ENCODE results near the gene GPR107. TPM values are rescaled to one million over a fixed set of nuclear protein-coding genes. Genes with fewer than 3 reads are reported as not detected.

GPR107 gene
- polyA plus RNA-seq, 3 donors: 6.0 to 22.6 (median 6.0) TPM

GRCh38 chr9:130120832-130121231 lies 67.1 kb downstream of the GPR107 start:
- H3K36me3 ChIP-seq (replicated peaks in 1 of 2; ENCODE audit: control insufficient read depth in 1 of 2, insufficient read depth in 2 of 2, low read length in 2 of 2): peaks cover 59 to 92% of the 10 kb centered on the region in 2 donors
- no peak overlapping the region for H3K27ac ChIP-seq (ENCODE audit: low read depth in 1 of 2, low read length in 2 of 2)
- Mint-ChIP-seq H3K4me3 (no peak overlapping the region), H3K27ac (peak overlapping the region in 2 of 7 donors; percentile 29 to 57), H3K9me3 (no peaks in the 10 kb centered on the region), H3K27me3 (ENCODE audit: low read depth in 3 of 3) (peaks cover 0 to 4% (median 2%) of the 10 kb centered on the region in 3 donors), H3K4me1 (no peaks in the 10 kb centered on the region), H3K36me3 (peaks cover 76 to 94% of the 10 kb centered on the region in 2 donors)
- no peak overlapping the region for H2AFZ ChIP-seq (ENCODE audit: insufficient read depth, low read depth, low read length, poor library complexity, severe bottlenecking)
- intact Hi-C loops (cut with micrococcal nuclease): no loop called here
- H3K27me3 ChIP-seq (ENCODE audit: control insufficient read depth in 2 of 2, insufficient read depth in 2 of 2, low read length in 2 of 2): no peaks in the 10 kb centered on the region
- WGBS (ENCODE audit: insufficient coverage): 84% methylated on average over 7 of the region's 9 CpGs
- H3K79me2 ChIP-seq (ENCODE audit: insufficient read depth, low read length): no peaks in the 10 kb centered on the region
- DNase-seq: no peak
- H3K9ac ChIP-seq (ENCODE audit: insufficient read depth, low read length, poor library complexity, severe bottlenecking): no peak overlapping the region
- H3K4me3 ChIP-seq (replicated peaks in 1 of 3; ENCODE audit: low read depth in 2 of 3, low read length in 3 of 3): no peak overlapping the region
- no peaks in the 10 kb centered on the region for H3K4me1 ChIP-seq (ENCODE audit: control insufficient read depth in 1 of 2, insufficient read depth in 2 of 2, low read length in 2 of 2)
- TF ChIP-seq, protein P1, sequence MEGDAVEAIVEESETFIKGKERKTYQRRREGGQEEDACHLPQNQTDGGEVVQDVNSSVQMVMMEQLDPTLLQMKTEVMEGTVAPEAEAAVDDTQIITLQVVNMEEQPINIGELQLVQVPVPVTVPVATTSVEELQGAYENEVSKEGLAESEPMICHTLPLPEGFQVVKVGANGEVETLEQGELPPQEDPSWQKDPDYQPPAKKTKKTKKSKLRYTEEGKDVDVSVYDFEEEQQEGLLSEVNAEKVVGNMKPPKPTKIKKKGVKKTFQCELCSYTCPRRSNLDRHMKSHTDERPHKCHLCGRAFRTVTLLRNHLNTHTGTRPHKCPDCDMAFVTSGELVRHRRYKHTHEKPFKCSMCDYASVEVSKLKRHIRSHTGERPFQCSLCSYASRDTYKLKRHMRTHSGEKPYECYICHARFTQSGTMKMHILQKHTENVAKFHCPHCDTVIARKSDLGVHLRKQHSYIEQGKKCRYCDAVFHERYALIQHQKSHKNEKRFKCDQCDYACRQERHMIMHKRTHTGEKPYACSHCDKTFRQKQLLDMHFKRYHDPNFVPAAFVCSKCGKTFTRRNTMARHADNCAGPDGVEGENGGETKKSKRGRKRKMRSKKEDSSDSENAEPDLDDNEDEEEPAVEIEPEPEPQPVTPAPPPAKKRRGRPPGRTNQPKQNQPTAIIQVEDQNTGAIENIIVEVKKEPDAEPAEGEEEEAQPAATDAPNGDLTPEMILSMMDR (IDR thresholded peaks at IDR 0.05): no peak
- H3K4me2 ChIP-seq (replicated peaks; ENCODE audit: extremely low read depth, low read length, poor library complexity, severe bottlenecking): no peak overlapping the region
- H3K9me3 ChIP-seq (replicated peaks in 1 of 2; ENCODE audit: control insufficient read depth in 1 of 2, insufficient read depth in 1 of 2, low read length in 2 of 2): no peaks in the 10 kb centered on the region
- H4K20me1 ChIP-seq (ENCODE audit: insufficient read depth, low read length): peaks cover 11% of the 10 kb centered on the region

- peaks cover 9% of the 10 kb centered on the region for H4K20me1 ChIP-seq (ENCODE audit: insufficient read depth, low read length)
- peaks cover 55 to 90% of the 10 kb centered on the region in 2 donors for H3K36me3 ChIP-seq (replicated peaks in 1 of 2; ENCODE audit: control insufficient read depth in 1 of 2, insufficient read depth in 2 of 2, low read length in 2 of 2)
- H3K4me1 ChIP-seq (ENCODE audit: control insufficient read depth in 1 of 2, insufficient read depth in 2 of 2, low read length in 2 of 2): peaks cover 2 to 8% of the 10 kb centered on the region in 2 donors
- no peaks in the 10 kb centered on the region for H3K27me3 ChIP-seq (ENCODE audit: control insufficient read depth in 2 of 2, insufficient read depth in 2 of 2, low read length in 2 of 2)
- peaks cover 78 to 98% of the 10 kb centered on the region in 2 donors for H3K36me3 Mint-ChIP-seq
- peaks cover 0 to 4% (median 2%) of the 10 kb centered on the region in 3 donors for H3K27me3 Mint-ChIP-seq (ENCODE audit: low read depth in 3 of 3)
- no peak overlapping the region for H3K4me3 ChIP-seq (replicated peaks in 1 of 3; ENCODE audit: low read depth in 2 of 3, low read length in 3 of 3)
- H3K9me3 ChIP-seq (replicated peaks in 1 of 2; ENCODE audit: control insufficient read depth in 1 of 2, insufficient read depth in 1 of 2, low read length in 2 of 2): no peaks in the 10 kb centered on the region
- TF ChIP-seq, protein P1 (IDR thresholded peaks at IDR 0.05): no peak
- H3K79me2 ChIP-seq (ENCODE audit: insufficient read depth, low read length): no peaks in the 10 kb centered on the region
- no peak overlapping the region for H3K4me3 Mint-ChIP-seq
- WGBS (ENCODE audit: insufficient coverage): 80% methylated on average over 5 of the region's 7 CpGs
- H2AFZ ChIP-seq (ENCODE audit: insufficient read depth, low read depth, low read length, poor library complexity, severe bottlenecking): no peak overlapping the region
- no peaks in the 10 kb centered on the region for H3K9me3 Mint-ChIP-seq
- peak overlapping the region in 2 of 7 donors; percentile 3 to 33 for H3K27ac Mint-ChIP-seq
- H3K4me1 Mint-ChIP-seq: peaks cover 10% of the 10 kb centered on the region
- no peak for DNase-seq
- no peak overlapping the region for H3K4me2 ChIP-seq (replicated peaks; ENCODE audit: extremely low read depth, low read length, poor library complexity, severe bottlenecking)
- no peak overlapping the region for H3K9ac ChIP-seq (ENCODE audit: insufficient read depth, low read length, poor library complexity, severe bottlenecking)
- H3K27ac ChIP-seq (ENCODE audit: low read depth in 1 of 2, low read length in 2 of 2): no peak overlapping the region
- intact Hi-C loops (cut with micrococcal nuclease): no loop called here
Measured at GRCh38 chr9:130122456-130122855, 68.8 kb downstream of the GPR107 start.
